ENCODE results near the gene PELI2. TPM values are rescaled to one million over a fixed set of nuclear protein-coding genes. Genes with fewer than 3 reads are reported as not detected.

Gene PELI2
- total RNA-seq, 3 donors from 2014 or later: 14.3 to 33.4 (median 30.8) TPM

- no peak for ATAC-seq
Observed at GRCh38 chr14:56125772-56126636, 7.8 kb downstream of the PELI2 start.

GRCh38 chr14:56126637-56126913, 8.4 kb downstream of the PELI2 start:
- H3K9me3 ChIP-seq: no peaks in the 10 kb centered on the region
- H3K36me3 ChIP-seq (ENCODE audit: low read depth): no peaks in the 10 kb centered on the region
- no peak for DNase-seq
- ATAC-seq: no peak
- intact Hi-C loops (cut with DNase I, micrococcal nuclease): loop anchor here in 1 of 2 donors (10.0 kb wide), 1 partner anchor 208 kb away; no protein-coding TSS in a partner anchor
- no peak overlapping the region for H3K4me3 ChIP-seq
- no peak for TF ChIP-seq CTCF (IDR thresholded peaks at IDR 0.05)
- H3K4me1 ChIP-seq (ENCODE audit: low read depth): peaks cover 6% of the 10 kb centered on the region

More at GRCh38 chr14:56125772-56126636, 7.8 kb downstream of the PELI2 start:
- H3K9me3 ChIP-seq: no peaks in the 10 kb centered on the region
- TF ChIP-seq CTCF (IDR thresholded peaks at IDR 0.05): no peak
- no peaks in the 10 kb centered on the region for H3K4me1 ChIP-seq (ENCODE audit: low read depth)
- intact Hi-C loops (cut with DNase I, micrococcal nuclease): loop anchor here in 1 of 2 donors (10.0 kb wide), 1 partner anchor 209 kb away; no protein-coding TSS in a partner anchor
- no peaks in the 10 kb centered on the region for H3K36me3 ChIP-seq (ENCODE audit: low read depth)
- no peak overlapping the region for H3K4me3 ChIP-seq
- no peak for DNase-seq

- H3K4me3 ChIP-seq: no peak overlapping the region
- ATAC-seq (no peak), DNase-seq (no peak)
- H3K4me1 ChIP-seq (ENCODE audit: low read depth): peaks cover 10% of the 10 kb centered on the region
- intact Hi-C loops (cut with DNase I, micrococcal nuclease): loop anchor here in 1 of 2 donors (10.0 kb wide), 1 partner anchor 208 kb away; no protein-coding TSS in a partner anchor
- H3K9me3 ChIP-seq: no peaks in the 10 kb centered on the region
- no peak for TF ChIP-seq CTCF (IDR thresholded peaks at IDR 0.05)
- no peaks in the 10 kb centered on the region for H3K36me3 ChIP-seq (ENCODE audit: low read depth)
Observed at GRCh38 chr14:56127156-56127555, 8.9 kb downstream of the PELI2 start.

GRCh38 chr14:56129092-56129491, 10.9 kb downstream of the PELI2 start:
- no peak for ATAC-seq
- TF ChIP-seq CTCF (IDR thresholded peaks at IDR 0.05): no peak
- Histone ChIP-seq H3K36me3 (ENCODE audit: low read depth) (no peaks in the 10 kb centered on the region), H3K9me3 (no peaks in the 10 kb centered on the region), H3K4me1 (ENCODE audit: low read depth) (peaks cover 11% of the 10 kb centered on the region), H3K4me3 (no peak overlapping the region)
- DNase-seq: no peak
- intact Hi-C loops (cut with DNase I, micrococcal nuclease): loop anchor here in 1 of 2 donors (10.0 kb wide), 1 partner anchor 206 kb away; no protein-coding TSS in a partner anchor

DNA sequence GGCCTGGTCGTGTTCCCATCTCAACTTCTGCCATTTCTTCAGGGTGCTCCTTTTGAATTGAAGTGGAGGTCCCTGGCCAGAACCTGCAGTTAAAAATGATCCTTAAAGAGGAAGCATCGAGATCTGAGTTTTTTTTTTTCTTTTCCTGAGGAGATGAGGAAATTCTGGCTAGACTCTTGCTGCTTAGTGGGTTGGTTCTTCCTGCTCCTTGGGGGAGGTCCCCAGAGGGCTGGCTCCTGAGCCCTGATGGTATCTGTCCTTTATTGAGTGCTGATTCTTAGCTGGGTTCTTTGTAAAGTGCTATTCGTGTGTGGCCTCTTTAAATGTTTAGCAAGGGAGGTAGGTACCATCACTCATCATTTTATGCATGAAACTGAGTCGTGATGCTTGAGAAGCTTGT, 11.7 kb downstream of the PELI2 start:
- H3K9me3 ChIP-seq: no peaks in the 10 kb centered on the region
- no peaks in the 10 kb centered on the region for H3K36me3 ChIP-seq (ENCODE audit: low read depth)
- ATAC-seq (no peak), DNase-seq (no peak)
- peaks cover 11% of the 10 kb centered on the region for H3K4me1 ChIP-seq (ENCODE audit: low read depth)
- no peak for TF ChIP-seq CTCF (IDR thresholded peaks at IDR 0.05)
- H3K4me3 ChIP-seq: no peak overlapping the region
- intact Hi-C loops (cut with DNase I, micrococcal nuclease): loop anchor here in 1 of 2 donors (10.0 kb wide), 1 partner anchor 205 kb away; no protein-coding TSS in a partner anchor

Measured in mucosa of descending colon (tissue), 3 donors.